Measurements from ENCODE around the gene ATP6V0D1.
A peak's percentile ranks its signal among the peaks of the same experiment; 100 is the strongest.
"Not testable (repeated sequence)": the region's sequence is repeated elsewhere in the genome, so short reads cannot be mapped to it uniquely, and the experiment has no call there.

The ATP6V0D1 gene

DNA sequence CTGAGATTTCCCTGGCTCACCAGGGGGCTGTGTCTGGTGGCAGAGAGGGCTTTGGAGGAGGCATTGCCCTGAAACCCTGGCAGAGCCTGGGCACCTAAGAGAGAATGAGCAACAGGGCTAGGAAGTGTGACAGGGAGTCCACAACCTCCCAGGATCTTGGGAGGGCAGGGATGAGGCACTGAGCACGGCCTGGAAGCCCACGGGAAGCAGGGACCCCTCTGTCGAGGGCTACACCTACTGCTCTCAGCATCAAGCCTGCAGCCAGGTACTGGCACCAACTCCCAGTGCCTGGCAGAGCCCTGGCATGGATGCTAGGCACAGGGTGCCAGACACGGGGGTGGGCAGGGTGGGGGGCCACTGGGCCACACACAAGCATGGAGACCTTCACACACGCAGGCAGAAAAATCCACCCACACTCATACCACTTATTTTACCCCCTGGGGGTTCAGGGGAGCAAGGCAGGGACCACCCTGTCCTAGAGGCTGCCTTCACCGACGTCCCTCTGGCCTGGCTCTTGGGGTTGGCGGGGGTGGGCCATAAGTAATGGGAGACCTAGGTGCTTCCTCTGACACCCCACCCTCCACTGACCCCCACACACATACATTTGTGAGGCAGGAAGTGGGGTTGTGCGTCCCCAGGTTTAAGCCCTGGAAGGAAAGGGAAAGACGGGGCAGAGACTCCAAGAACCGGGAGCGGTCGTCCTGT, 51.0 kb downstream of the ATP6V0D1 start:
- DNase-seq (ENCODE audit: extremely low read depth in 1 of 2, low read depth in 1 of 2) = no peak

DNA sequence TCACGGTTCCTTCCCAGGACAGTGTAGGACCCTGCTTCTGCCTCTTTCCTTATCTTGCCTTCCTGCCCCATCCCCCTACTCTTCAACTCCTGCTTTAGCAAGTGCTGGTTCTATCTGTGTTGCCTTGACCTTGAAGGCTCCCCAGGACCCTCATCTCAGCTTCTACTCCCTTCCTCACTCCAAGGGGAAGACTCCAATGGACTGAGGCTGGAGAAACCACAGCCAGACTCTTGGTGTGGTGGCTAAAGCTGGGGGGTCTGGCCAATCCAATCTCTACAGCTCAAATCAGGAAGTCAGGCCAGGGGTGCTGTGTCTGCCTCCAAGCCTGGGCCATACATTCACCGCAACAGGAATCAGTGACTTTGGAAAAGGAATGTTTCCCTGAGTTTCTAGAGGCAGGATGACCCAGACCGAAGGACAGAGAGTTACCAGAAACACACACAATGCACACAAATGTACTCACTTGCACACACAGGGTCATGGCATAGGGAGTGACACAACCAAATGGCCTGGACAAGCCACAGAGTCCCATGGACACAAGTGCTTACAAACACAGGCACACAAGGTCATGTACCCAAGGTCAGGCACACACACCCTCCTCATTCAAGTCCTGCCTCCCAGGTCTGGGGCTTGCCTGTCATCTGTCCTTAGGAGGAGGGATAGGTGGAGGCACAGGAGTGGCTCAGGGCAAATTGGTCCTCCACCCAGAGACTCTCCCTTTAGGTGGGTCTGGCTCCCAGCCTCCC, 51.7 kb downstream of the ATP6V0D1 start:
- DNase-seq (ENCODE audit: extremely low read depth in 1 of 2, low read depth in 1 of 2) = no peak

DNA sequence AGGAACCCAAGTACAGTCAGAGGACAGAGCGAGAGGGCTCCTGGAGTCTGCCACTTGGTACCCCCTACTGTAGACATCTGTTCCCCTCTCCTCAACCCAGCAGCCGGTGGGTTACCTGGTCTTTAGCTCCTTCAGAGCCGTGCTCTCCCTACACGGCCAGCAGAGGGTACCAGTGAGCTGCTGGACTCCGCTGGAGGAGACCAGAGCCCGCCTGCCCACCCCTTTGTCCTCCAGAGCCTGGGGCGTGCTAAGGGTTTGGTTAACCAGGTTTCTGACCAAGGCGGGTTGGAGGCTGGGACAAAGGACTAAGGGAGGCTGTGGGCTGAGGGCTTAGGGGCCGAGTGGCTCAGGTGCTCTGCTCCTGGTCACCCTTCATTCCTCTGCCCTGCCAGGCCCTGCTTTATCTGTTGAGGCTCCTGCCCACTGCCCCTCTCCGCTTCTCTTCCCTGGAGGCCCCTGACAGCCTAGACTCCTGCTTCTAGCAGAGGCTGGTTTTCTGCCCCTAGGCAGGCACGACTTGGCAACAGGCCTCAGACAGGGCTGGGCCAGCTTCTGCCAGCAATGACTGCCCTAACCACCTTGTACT, 52.7 kb downstream of the ATP6V0D1 start:
- peak in 1 of 2 donors; percentile 37 for DNase-seq (ENCODE audit: extremely low read depth in 1 of 2, low read depth in 1 of 2)

DNA sequence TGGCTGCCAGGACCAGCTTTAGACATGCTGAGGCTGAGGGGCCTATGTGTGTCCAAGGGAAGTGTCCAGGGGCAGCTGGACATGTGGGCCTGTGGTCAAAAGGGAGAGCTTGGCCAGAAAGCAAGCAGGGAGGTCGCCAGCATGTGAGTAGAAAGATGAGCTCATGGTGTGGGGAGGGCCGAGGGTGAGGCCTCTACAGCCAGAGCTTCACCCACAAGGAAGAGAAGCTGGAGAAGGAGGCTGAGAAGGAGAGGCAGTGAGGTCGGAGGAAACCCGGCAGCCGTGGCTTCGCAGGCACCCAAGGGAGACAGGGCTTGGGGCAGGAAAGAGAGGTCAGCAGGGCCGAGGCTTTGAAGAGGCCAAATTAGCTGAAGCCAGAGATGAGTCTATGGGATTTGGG, 54.0 kb downstream of the ATP6V0D1 start:
- no peak for DNase-seq (ENCODE audit: extremely low read depth in 1 of 2, low read depth in 1 of 2)

DNA sequence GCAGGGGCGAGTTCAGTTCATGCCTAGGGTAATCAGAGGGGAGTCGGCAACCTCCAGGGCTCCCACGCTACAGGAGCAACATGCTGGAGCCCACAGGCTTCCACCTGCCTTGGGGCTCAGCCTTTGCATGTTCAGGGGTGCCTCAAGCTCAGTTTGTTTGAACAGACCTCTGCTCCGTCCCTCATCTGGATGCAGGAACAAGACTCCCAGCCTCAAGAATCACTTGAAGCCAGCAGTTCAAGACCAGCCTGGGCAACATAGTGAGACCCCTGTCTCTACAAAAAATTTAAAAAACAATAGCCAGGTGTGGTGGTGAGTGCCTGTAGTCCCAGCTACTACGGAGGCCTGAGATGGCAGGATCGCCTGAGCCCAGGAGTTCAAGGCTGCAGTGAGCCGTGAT, 54.9 kb downstream of the ATP6V0D1 start:
- DNase-seq (ENCODE audit: extremely low read depth in 1 of 2, low read depth in 1 of 2) = no peak

DNA sequence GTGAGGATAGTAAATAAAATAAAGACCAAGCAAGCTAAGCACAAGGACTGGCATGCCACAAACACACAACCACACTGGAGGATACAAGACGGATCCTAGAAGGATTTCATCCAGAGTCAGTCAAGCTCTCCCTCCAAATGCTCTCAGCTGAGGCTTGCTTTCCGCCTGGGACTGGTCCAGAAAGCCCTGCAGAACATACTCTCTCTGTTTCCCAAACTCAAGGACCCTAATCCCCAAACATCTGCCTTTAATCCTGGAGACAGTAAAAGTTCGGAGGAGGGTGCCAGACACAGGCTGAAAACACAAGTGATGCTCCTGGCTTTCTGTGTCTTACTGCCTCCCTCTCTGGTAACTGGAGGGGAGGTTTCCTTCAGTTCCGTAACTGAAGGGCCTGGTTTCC, 55.4 kb downstream of the ATP6V0D1 start:
- no peak for DNase-seq (ENCODE audit: extremely low read depth in 1 of 2, low read depth in 1 of 2)

DNA sequence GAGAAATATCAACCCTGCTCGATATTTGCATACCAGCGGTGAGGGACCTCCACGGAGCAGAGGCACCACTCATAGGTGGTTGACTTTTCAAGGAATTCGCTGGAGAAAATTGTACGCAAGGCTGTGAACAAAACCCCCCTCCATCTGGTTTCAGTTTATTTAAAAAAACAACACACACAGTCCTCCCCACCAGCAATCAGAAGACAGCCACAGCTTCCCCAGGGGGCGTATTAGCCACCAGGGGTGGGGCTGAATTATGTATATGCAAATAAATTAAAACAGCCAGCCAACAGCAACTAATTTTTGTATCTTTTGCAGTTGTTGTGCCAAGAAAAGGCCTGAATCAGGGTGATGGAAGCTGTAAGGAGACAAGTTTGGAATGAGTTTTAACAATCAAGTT, 55.9 kb downstream of the ATP6V0D1 start:
- no peak for DNase-seq (ENCODE audit: extremely low read depth in 1 of 2, low read depth in 1 of 2)

DNA sequence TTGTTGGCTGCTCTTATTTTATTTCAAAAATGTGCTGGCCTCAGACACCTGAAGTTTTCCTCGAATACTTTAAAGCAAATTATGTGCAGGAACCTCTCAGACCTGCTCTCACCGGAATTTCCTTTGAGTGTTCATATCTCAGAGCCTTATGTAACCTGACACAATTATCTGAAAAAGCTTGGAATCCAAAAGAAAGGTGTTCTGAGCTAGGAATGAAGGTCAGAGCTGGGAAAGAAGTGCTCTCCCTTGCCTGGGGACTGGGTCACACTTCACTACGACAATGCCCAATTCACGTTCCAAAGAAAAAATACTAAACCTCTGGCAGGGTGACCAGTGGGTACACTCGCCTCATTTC, 56.7 kb downstream of the ATP6V0D1 start:
- no peak for DNase-seq (ENCODE audit: extremely low read depth in 1 of 2, low read depth in 1 of 2)

DNA sequence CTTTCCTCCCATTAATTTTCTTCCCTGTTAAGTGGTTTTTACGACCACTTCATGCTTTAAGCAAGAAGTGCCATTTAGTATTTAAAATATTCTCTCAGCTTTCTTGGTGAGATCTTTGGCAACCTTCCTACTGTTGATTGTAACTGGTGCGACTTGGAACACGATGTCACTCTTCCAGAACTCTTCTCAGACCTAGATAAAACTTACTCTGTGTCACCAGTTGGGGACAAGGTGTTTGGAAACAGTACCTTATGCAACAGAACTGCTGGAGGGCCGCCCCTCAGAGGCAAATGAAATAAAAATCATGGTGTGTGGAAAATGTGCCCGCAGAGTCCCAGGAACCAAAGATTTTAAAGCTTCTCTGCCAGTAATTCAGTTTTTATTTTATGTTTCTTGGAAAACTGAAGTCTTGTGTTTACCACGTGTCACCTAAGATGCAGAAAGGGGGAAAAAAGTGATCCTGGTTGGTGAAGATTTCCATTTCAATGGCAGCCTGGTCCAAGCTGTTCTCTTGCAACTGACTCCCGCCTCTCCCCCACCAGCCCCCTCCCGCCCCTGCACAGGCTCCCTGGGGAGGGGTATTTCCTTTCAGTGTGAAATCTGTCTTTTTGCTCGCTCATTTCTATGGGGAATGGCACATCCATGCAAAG, 57.2 kb downstream of the ATP6V0D1 start:
- DNase-seq (ENCODE audit: extremely low read depth in 1 of 2, low read depth in 1 of 2) = no peak

DNA sequence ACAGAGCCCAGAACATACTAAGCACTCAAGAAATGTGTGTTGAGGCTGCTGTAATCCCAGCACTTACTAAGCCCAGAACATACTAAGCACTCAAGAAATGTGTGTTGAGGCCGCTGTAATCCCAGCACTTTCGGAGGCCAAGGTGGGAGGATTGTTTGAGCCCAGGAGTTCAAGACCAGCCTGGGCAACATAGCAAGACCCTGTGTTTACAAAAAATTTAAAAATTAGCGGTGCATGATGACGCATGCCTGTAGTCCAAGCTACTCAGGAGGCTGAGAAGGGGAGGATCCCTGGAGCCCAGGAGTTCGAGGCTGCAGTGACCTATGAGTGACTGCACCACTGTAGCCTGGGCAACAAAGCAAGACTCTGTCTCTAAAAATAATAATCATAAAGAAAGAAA, 57.9 kb downstream of the ATP6V0D1 start:
- DNase-seq (ENCODE audit: extremely low read depth in 1 of 2, low read depth in 1 of 2) = no peak

DNA sequence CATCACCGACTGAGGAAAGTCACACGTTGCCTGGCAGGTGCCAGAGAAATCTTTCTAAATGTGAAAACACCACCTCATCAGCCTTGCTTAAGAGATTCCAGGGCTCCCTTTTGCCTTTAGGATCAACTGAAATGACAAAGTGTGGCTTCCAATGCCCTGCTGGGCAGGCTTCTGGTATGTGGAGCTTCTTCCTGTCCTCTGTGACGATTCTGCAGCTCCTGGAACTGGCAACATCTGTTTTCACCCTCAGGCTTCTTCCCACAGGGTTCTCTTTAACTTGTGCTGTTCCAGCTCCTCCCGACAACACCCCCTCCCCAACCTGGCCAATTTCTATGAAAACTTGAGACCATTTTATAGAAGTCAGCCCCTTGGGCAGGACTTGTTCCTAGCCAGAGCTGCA, 59.9 kb downstream of the ATP6V0D1 start:
- no peak for DNase-seq (ENCODE audit: extremely low read depth in 1 of 2, low read depth in 1 of 2)

DNA sequence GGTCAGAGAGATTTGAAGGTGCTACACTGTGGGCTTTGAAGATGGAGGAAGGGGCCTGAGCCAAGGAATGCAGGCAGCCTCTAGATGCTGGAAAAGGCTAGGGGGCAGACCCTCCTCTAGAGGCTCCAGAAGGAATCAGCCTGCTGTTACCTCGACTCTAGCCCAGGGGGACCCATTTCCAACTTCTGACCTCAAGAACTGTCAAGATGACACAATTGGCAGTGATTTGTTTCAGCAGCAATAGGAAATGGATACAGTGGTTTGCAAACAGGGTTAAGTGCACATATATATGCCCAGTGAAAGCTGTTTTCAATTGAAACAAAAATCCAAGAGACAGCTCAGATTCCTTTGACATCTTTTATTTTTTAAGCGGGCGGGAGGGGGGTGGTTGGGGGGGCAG, 61.0 kb downstream of the ATP6V0D1 start:
- no peak for DNase-seq (ENCODE audit: extremely low read depth in 1 of 2, low read depth in 1 of 2)

DNA sequence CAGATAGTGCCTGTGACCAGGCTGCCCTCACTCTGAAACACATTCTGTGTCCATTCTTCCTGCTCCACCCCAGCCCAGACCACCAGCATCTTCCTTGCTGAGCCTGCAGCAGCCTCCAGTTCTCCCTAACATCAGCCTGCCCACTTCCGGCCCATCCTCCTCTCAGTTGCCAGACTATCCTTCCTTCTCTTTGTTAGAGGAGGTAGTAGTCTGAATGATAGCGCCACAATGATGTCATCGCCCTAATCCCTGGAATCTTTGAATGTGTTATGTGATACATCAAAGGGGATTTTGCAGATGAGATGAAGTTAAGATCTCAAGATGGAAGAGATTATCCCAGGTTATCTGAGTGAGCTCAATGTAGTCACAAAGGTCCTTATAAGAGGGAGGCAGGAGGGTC, 61.5 kb downstream of the ATP6V0D1 start:
- DNase-seq (ENCODE audit: extremely low read depth in 1 of 2, low read depth in 1 of 2) = no peak

DNA sequence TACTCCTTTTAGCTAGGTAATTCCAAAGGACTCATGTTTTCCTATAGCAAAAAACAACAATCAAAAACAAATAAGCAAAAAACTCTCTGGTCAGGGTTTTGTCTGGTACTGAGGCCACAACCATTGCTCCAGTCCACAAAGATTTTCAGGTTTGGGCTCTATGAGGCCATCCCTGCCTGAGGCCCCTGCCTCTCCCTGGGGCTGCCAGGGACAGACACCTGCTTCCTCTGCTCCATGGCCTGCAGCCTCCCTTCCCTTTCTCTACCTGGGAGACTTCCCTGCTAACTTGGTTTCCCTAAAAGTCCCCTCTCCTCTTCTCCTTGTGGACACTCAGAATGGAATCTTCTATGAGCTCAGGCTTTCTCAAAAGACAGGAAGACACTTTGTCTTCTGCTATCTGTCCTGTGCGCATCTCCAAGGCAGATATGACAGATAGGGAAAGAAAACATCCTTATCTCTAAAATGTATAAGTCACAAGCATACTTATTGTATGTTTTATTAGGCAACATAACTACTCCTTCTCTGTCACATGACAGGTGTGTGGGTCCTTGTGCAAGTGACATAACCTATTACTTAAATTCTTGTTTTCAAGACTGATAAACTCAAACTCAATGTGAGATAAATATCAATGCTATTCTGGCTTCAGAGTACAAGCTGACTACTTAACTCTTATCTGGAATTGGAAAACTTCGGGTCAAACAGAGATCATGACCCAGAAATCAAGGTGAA, 63.5 kb downstream of the ATP6V0D1 start:
- DNase-seq (ENCODE audit: extremely low read depth in 1 of 2, low read depth in 1 of 2) = no peak

DNA sequence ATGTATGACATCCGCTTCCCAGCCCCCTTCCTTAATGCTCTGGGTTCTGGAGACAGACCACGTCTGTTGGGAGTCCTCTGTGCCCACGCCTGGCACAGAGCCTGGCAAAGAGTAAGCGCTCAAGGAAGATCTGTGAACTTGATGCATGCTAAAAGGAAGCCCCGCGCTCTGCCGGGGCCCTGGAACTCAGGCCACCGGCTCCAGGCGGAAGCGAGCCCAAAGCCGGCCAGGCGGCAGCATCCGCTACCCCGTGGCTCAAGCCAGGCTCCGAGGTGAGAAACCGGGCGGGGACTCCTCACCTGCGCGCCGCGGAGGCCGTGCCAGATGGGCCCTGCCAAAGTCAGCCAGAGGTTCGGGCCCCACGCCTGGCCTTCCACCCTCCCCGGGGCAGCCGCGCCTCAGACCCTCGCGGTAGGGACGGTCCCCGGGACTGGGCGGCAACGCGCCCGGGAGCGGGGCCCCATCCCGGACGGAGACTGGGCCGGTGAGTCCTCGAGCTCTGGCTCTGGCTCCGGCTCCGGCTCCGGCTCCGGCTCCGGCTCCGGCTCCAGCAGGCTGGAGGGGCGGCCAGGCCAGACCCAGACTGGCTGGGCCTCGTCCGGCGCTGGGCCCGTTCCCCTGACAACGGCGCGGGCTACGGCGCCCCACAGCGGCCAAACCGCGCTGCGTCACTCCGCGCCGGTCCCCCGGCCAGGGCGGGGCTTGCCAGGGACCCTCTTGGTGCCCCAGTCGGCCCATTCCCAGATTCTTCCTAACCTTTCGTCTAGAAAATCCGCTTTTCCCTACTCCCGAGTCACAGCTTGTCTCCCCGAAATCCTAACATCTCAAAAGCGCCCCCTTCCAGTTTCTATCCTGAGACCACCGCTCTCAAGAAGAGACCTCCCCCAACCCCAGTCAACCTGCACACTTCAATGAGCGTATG, 64.8 kb downstream of the ATP6V0D1 start, which contains the start of gene ZDHHC1:
Gene ZDHHC1 (minus strand): TSS at position 606 of the 922 bp plus-strand sequence. CDS start 8,702 bp downstream, outside the sequence.
- peak in 1 of 2 donors; percentile 42 for DNase-seq (ENCODE audit: extremely low read depth in 1 of 2, low read depth in 1 of 2)

DNA sequence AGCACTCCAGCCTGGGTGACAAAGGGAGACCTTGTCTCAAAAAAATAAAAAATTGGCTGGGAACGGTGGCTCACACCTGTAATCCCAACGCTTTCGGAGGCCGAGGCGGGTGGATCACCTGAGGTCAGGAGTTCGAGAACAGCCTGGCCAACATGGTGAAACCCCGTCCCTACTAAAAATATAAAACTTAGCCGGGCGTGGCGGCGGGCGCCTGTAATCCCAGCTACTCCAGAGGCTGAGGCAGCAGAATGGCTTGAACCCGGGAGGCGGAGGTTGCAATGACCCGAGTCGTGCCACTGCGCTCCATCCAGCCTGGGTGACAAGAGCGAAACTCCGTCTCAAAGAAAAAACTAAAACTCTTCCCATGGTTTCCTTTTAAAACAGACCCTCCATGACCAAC, 65.5 kb downstream of the ATP6V0D1 start:
- not testable (repeated sequence) for DNase-seq (ENCODE audit: extremely low read depth in 1 of 2, low read depth in 1 of 2)

DNA sequence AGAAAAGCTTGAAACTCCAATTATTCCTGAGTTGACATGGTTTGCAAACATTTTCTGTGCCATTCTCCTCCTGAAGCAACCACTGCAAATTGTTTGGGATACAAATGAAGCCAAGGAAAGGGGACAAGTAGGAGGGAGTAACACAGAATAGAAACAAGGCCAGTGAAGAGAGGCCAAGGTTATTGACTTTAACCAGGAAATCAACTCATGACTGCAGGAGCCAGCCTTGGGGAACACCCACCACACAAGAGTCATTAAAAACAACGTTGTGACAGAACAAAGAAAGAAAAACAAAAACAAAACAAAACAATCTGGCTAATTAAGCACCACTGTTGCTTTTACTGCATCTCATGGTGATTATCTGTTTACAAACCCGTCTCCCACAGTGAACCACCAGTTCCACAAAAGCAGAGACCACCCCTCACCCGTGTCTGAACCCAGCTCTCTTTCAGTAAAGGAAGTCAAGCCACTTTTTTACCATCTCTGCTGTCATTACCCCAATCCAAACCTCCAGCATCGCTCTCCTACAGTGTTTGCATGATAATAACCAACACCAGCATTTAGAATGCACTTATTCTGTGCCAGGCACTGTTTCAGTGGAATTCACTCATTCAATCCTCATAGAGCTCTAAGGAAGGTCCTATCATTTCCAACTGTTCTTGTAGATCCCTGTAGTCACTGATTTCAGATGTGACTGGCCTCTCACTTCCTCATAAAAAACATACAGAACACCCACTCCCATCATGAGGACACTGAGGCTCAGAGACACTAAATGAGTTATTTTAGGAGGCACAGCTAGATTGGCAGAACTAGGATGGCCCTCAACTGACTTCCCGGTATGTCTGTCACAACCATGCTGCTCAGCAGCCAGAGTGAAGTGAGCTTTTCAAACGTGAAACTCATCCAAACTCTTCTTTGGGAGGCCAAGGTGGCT, 66.7 kb downstream of the ATP6V0D1 start:
- DNase-seq (ENCODE audit: extremely low read depth in 1 of 2, low read depth in 1 of 2) = no peak

DNA sequence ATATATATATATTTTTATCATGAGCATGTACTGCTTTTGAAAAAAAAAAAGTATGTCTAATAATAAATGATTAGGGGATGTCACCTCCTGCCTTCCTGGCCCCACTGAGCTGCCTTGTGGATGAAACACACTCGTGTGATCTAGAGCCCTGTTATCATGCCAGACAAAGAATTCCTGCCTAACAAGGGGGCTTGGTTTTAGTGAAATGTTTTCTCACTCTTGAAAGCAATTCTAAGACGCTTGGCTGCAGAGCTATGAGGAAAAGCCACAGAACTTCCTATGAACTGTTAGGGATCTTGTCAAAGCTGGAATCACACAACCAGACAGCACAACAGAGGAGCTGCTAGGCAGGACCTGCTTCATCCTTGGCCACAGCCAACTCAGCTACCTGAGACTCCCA, 68.7 kb downstream of the ATP6V0D1 start:
- no peak for DNase-seq (ENCODE audit: extremely low read depth in 1 of 2, low read depth in 1 of 2)

DNA sequence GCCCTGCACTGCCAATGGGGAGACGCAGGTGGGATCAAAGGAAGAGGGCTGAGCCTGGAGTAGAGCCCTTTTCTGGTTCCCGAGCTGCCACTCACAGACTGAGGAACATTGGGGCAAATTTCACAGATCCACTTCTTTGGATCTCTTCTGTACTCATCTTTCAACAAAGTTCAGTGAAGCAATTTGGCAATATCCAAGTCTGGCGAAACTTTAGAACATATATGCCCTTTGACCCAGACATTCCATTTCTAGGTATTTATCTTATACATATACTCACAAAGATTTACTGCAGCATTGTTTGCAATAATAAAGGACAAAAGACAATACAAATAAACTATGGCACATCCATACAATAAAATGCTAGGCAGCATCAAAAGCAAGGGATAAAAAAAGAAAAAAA, 69.6 kb downstream of the ATP6V0D1 start:
- DNase-seq (ENCODE audit: extremely low read depth in 1 of 2, low read depth in 1 of 2) = no peak
